Small intestine (tissue), 4 donors: ENCODE data around the gene NR2E1. TPM values are rescaled to one million over a fixed set of nuclear protein-coding genes. Genes with fewer than 3 reads are reported as not detected.

Source experiments
- polyA plus RNA-seq, 4 donors: library from polyadenylated mRNA; stranded (reverse) in 3 of 4; unstranded in 1 of 4; fragments of 200-250 nt in 3 of 4; fragments of 120-200 nt in 1 of 4; gene quantifications; one replicate each; pipeline versions ENCODE4 v1.2.1 to v1.2.3, GENCODE V29; 2013
- donor health status: healthy with polysubstance abuse.
- donor health status: Bipolar disorder and iron deficiency.
- donor health status: healthy.

The NR2E1 gene
- polyA plus RNA-seq, 4 donors, result 0.04 TPM; not detected in 3

Other genes starting within 250 kb of the NR2E1 start
- 10 to 100 TPM; 10.1 to 59.7 (median 20.2) TPM for gene SEC63, start 207.8 kb upstream of the NR2E1 start, polyA plus RNA-seq
- 10 to 100 TPM in 1 of 4 donors, 1 to 10 TPM in 3; 5.7 to 14.6 (median 7.4) TPM for gene OSTM1, start 91.3 kb upstream of the NR2E1 start, polyA plus RNA-seq
- gene SNX3, start 95.0 kb downstream of the NR2E1 start, polyA plus RNA-seq, result 100 to 1,000 TPM; 140 to 331 (median 209) TPM
- gene AFG1L, start 129.0 kb downstream of the NR2E1 start, polyA plus RNA-seq, result 10 to 100 TPM in 1 of 4 donors, 1 to 10 TPM in 3; 2.2 to 10.8 (median 3.5) TPM